H9 (cell line): ENCODE data around the gene ABCG4. TPM values are rescaled to one million over a fixed set of nuclear protein-coding genes. Genes with fewer than 3 reads are reported as not detected.

Experiments
- DNase-seq: peaks from one replicate; pipeline ENCODE4 v3.0.0-alpha.2; 2017
- H2AFZ ChIP-seq: one replicate; pipeline ENCODE4 v1.6.1; 2013; ENCODE audit warnings: mild to moderate bottlenecking, low read length, control low read depth, moderate library complexity
- H2AK5ac ChIP-seq: 2 replicates; pipeline ENCODE4 v1.6.1; 2013; ENCODE audit warnings: low read length, control low read depth, mixed read lengths; ENCODE audit not compliant: insufficient read length
- H2BK120ac ChIP-seq: one replicate; pipeline ENCODE4 v1.6.1; 2013; ENCODE audit warnings: low read depth, mild to moderate bottlenecking, low read length, control low read depth, inconsistent platforms; ENCODE audit not compliant: poor library complexity, severe bottlenecking
- H2BK12ac ChIP-seq: 2 replicates; pipeline ENCODE4 v1.6.1; 2013; ENCODE audit warnings: low read length, control low read depth, mixed read lengths, low read depth; ENCODE audit not compliant: insufficient read length
- H2BK15ac ChIP-seq: 2 replicates; pipeline ENCODE4 v1.6.1; 2013; ENCODE audit warnings: low read depth, low read length, control low read depth
- H2BK20ac ChIP-seq: one replicate; pipeline ENCODE4 v1.6.1; 2013; ENCODE audit warnings: low read depth, mild to moderate bottlenecking, low read length, control low read depth, inconsistent platforms; ENCODE audit not compliant: poor library complexity, severe bottlenecking
- H2BK5ac ChIP-seq: 2 replicates; pipeline ENCODE4 v1.6.1; 2013; ENCODE audit warnings: low read length, control low read depth, mixed read lengths; ENCODE audit not compliant: insufficient read length
- H3K14ac ChIP-seq: 2 replicates; pipeline ENCODE4 v1.6.1; 2013; ENCODE audit warnings: low read length, control low read depth; ENCODE audit not compliant: insufficient read depth
- H3K18ac ChIP-seq: 2 replicates; pipeline ENCODE4 v1.6.1; 2013; ENCODE audit warnings: low read depth, mild to moderate bottlenecking, mixed read lengths, low read length, control low read depth; ENCODE audit not compliant: insufficient read length
- H3K23ac ChIP-seq: 2 replicates; pipeline ENCODE4 v1.6.1; 2013; ENCODE audit warnings: low read length, control low read depth, mixed read lengths, low read depth; ENCODE audit not compliant: insufficient read length
- H3K23me2 ChIP-seq: 2 replicates; pipeline ENCODE4 v1.6.1; 2013; ENCODE audit warnings: low read depth, mild to moderate bottlenecking, mixed read lengths, low read length, control low read depth; ENCODE audit not compliant: insufficient read length, poor library complexity, severe bottlenecking
- H3K27ac ChIP-seq: 2 replicates; pipeline ENCODE4 v1.5.1; 2013; ENCODE audit warnings: low read length, control low read depth, mixed read lengths, low read depth; ENCODE audit not compliant: insufficient read length
- H3K27me3 ChIP-seq: 2 replicates; pipeline ENCODE4 v1.6.1; 2013; ENCODE audit warnings: low read length, control low read depth, inconsistent platforms; ENCODE audit not compliant: insufficient read depth
- H3K4ac ChIP-seq: 2 replicates; pipeline ENCODE4 v1.6.1; 2013; ENCODE audit warnings: low read depth, mild to moderate bottlenecking, control low read depth, inconsistent platforms, low read length, moderate library complexity
- H3K4me1 ChIP-seq: 2 replicates; pipeline ENCODE4 v1.6.1; 2013; ENCODE audit warnings: low read length, control low read depth, inconsistent platforms; ENCODE audit not compliant: insufficient read depth
- H3K4me2 ChIP-seq: 2 replicates; pipeline ENCODE4 v1.6.1; 2013; ENCODE audit warnings: low read length, control low read depth, mixed read lengths; ENCODE audit not compliant: insufficient read length, insufficient read depth
- H3K56ac ChIP-seq: 2 replicates; pipeline ENCODE4 v1.6.1; 2013; ENCODE audit warnings: low read depth, mild to moderate bottlenecking, mixed read lengths, low read length, control low read depth; ENCODE audit not compliant: insufficient read length
- H3K79me1 ChIP-seq: 2 replicates; pipeline ENCODE4 v1.6.1; 2013; ENCODE audit warnings: low read depth, mild to moderate bottlenecking, moderate library complexity, low read length, control low read depth, inconsistent platforms; ENCODE audit not compliant: insufficient read depth, poor library complexity, severe bottlenecking
- H3K79me2 ChIP-seq: 2 replicates; pipeline ENCODE4 v1.6.1; 2013; ENCODE audit warnings: low read length, control low read depth, inconsistent platforms; ENCODE audit not compliant: insufficient read depth
- H3K9ac ChIP-seq: 2 replicates; pipeline ENCODE4 v1.6.1; 2013; ENCODE audit warnings: low read length, control low read depth, mixed read lengths; ENCODE audit not compliant: insufficient read length; ENCODE audit errors: extremely low read depth
- H3K9me3 ChIP-seq: one replicate; pipeline ENCODE4 v1.6.1; 2013; ENCODE audit warnings: low read depth, low read length, inconsistent platforms; ENCODE audit not compliant: control insufficient read depth
- H3T11ph ChIP-seq: one replicate; pipeline ENCODE4 v1.6.1; 2013; ENCODE audit warnings: mild to moderate bottlenecking, low read length, control low read depth, inconsistent platforms
- H4K20me1 ChIP-seq: one replicate; pipeline ENCODE4 v1.6.1; 2013; ENCODE audit not compliant: control insufficient read depth, insufficient read length, insufficient read depth
- H4K5ac ChIP-seq: 2 replicates; pipeline ENCODE4 v1.6.1; 2013; ENCODE audit warnings: low read depth, mild to moderate bottlenecking, mixed read lengths, low read length, control low read depth; ENCODE audit not compliant: insufficient read length
- H4K8ac ChIP-seq: replicated peaks from 2 replicates; pipeline ENCODE4 v1.6.1; 2013; ENCODE audit warnings: low read length, control low read depth, mixed read lengths, low read depth; ENCODE audit not compliant: insufficient read length
- H4K91ac ChIP-seq: 2 replicates; pipeline ENCODE4 v1.6.1; 2013; ENCODE audit warnings: low read depth, mild to moderate bottlenecking, moderate library complexity, mixed read lengths, low read length, control low read depth; ENCODE audit not compliant: insufficient read length
- H3K27ac Mint-ChIP-seq, 3 experiments: 2 replicates in 2 of 3; 3 replicates in 1 of 3; pipeline ENCODE4 v1.8.0; 2020 to 2021; ENCODE audit warnings: mixed read lengths in 3 of 3, mild to moderate bottlenecking in 1 of 3, moderate library complexity in 1 of 3
- H3K27me3 Mint-ChIP-seq: 2 replicates; pipeline ENCODE4 v1.8.0; 2021; ENCODE audit warnings: low read depth, mild to moderate bottlenecking, moderate library complexity, mixed read lengths
- H3K36me3 Mint-ChIP-seq, 3 experiments: 2 replicates in 2 of 3; 3 replicates in 1 of 3; pipeline ENCODE4 v1.8.0; 2020 to 2021; ENCODE audit warnings: low read depth in 3 of 3, mixed read lengths in 3 of 3; ENCODE audit not compliant: insufficient read depth in 1 of 3
- H3K4me1 Mint-ChIP-seq, 2 experiments: 2 replicates each; pipeline ENCODE4 v1.8.0; 2020; ENCODE audit warnings: mixed read lengths in 2 of 2
- H3K4me3 Mint-ChIP-seq, 2 experiments: 2 replicates in 1 of 2; 3 replicates in 1 of 2; pipeline ENCODE4 v1.8.0; 2020 to 2021; ENCODE audit warnings: mild to moderate bottlenecking in 2 of 2, mixed read lengths in 2 of 2, moderate library complexity in 1 of 2
- H3K9me3 Mint-ChIP-seq, 2 experiments: 2 replicates in 1 of 2; 3 replicates in 1 of 2; pipeline ENCODE4 v1.8.0; 2020; ENCODE audit warnings: mild to moderate bottlenecking in 2 of 2, mixed read lengths in 2 of 2, moderate library complexity in 1 of 2
- CTCF ChIP-seq: fragments of 200-600 bp; sonication (generic); conservative IDR thresholded peaks from 3 replicates; pipeline ENCODE4 v1.8.0; 2021; ENCODE audit warnings: antibody characterized with exemption, mild to moderate bottlenecking
- WGBS: extraction: QIAGEN DNeasy Blood & Tissue Kit; methylation state at CpG from one replicate; pipeline ENCODE4 v1.1.7; 2013; ENCODE audit warnings: missing lambda C conversion rate, low lambda C conversion rate, mixed read lengths; ENCODE audit not compliant: insufficient read length; ENCODE audit errors: extremely low coverage; 5-methylcytosine and 5-hydroxymethylcytosine counted together
- total RNA-seq: library from RNA; stranded (reverse); gene quantifications from 2 replicates; pipeline ENCODE4 v1.2.1, GENCODE V29; 2021

Gene ABCG4
- total RNA-seq, 1 experiment from 2014 or later: 1.2 TPM

GRCh38 chr11:119118946-119119345, 29.9 kb upstream of the ABCG4 start:
- Mint-ChIP-seq H3K4me1 (peaks cover 20 to 28% of the 10 kb centered on the region in 2 experiments), H3K36me3 (peaks cover 0 to 10% (median 10%) of the 10 kb centered on the region in 3 experiments; a peak in 6 of 7 replicates), H3K4me3 (no peak overlapping the region), H3K27me3 (no peaks in the 10 kb centered on the region; the same call in 1 of the 2 replicates), H3K9me3 (no peaks in the 10 kb centered on the region; a peak in 1 of 5 replicates), H3K27ac (no peak overlapping the region)
- Histone ChIP-seq H3K79me2 (peaks cover 8% of the 10 kb centered on the region), H4K5ac (no peak overlapping the region), H3K23me2 (peaks cover 9% of the 10 kb centered on the region), H2AFZ (no peak overlapping the region), H3K4me1 (peaks cover 4% of the 10 kb centered on the region; the same call in 1 of the 2 replicates), H2BK5ac (no peak overlapping the region), H3K14ac (no peak overlapping the region), H3K9me3 (no peaks in the 10 kb centered on the region), H3K56ac (no peak overlapping the region), H3K27me3 (no peaks in the 10 kb centered on the region), H3K4ac (no peak overlapping the region), H3K4me2 (no peak overlapping the region), H2BK20ac (no peak overlapping the region), H3K18ac (no peak overlapping the region), H4K20me1 (no peaks in the 10 kb centered on the region), H3T11ph (no peak overlapping the region), H3K79me1 (peaks cover 6% of the 10 kb centered on the region), H4K91ac (no peak overlapping the region), H3K23ac (no peak overlapping the region), H2BK120ac (no peak overlapping the region), H2BK12ac (no peak overlapping the region), H3K27ac (no peak overlapping the region), H2BK15ac (no peak overlapping the region), H2AK5ac (no peak overlapping the region), H3K9ac (no peak overlapping the region), H4K8ac (no peak overlapping the region)
- TF ChIP-seq CTCF: no peak
- DNase-seq: no peak
- no CpG with 5 or more reads among the region's 1 CpG for WGBS
